Measurements from ENCODE around the gene ARRDC2. TPM values are rescaled to one million over a fixed set of nuclear protein-coding genes. Genes with fewer than 3 reads are reported as not detected.
A peak's percentile ranks its signal among the peaks of the same experiment; 100 is the strongest.

The ARRDC2 gene
- total and polyA plus RNA-seq, 4 donors, result 19.4 to 62.2 (median 48.8) TPM

DNA sequence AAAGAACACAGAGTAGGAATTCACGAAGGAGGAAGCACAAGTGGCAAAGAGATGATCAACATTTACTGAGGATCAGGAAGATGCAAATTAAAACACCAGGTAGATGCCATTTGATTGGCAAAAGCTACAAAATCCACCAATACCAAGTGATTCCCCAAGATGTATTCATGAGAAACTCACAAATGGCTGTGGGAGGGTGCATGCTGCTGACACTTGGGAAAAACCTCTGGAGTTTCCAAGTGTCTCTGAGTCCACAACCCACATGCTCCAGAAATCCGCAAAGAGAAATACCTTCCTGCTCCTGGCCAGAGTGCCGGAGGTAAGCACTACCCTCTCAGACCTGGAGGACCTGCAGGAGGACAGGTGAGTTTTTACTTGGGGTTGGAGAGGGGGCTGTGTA, 35.7 kb downstream of the ARRDC2 start:
- DNase-seq, result no peak
- H3K27ac ChIP-seq (ENCODE audit: low read depth in 1 of 2, low read length in 1 of 2), result no peak overlapping the region
- 78 to 95% methylated on average over 3 of the region's 3 CpGs for whole genome bisulfite sequencing, 2 donors
- no peak overlapping the region for H3K9ac ChIP-seq (ENCODE audit: insufficient read depth in 1 of 2, low read length in 2 of 2)
- no peak overlapping the region for H3K4me3 ChIP-seq
- H3K36me3 ChIP-seq (ENCODE audit: control insufficient read depth in 4 of 4, insufficient read depth in 4 of 4, low read length in 4 of 4), result no peaks in the 10 kb centered on the region
- TF ChIP-seq CTCF (IDR thresholded peaks at IDR 0.05; ENCODE audit: control extremely low read depth, extremely low read depth), result no peak
- no peak for ATAC-seq (ENCODE audit: insufficient read depth, low FRiP score)
- peaks cover 0 to 4% (median 0%) of the 10 kb centered on the region in 5 donors for H3K4me1 ChIP-seq (ENCODE audit: control insufficient read depth in 5 of 5, insufficient read depth in 5 of 5, low read length in 5 of 5)
- no peaks in the 10 kb centered on the region for H3K27me3 ChIP-seq (ENCODE audit: control insufficient read depth in 3 of 3, insufficient read depth in 3 of 3, low read length in 2 of 3)
- no peaks in the 10 kb centered on the region for H3K9me3 ChIP-seq (ENCODE audit: control insufficient read depth in 4 of 4, insufficient read depth in 3 of 4, low read length in 3 of 4)

- H3K27ac ChIP-seq (ENCODE audit: low read depth in 1 of 2, low read length in 1 of 2), result peak overlapping the region; percentile 43 to 48
- peak overlapping the region in 1 of 2 donors; percentile 51 for H3K9ac ChIP-seq (ENCODE audit: insufficient read depth in 1 of 2, low read length in 2 of 2)
- no peak overlapping the region for H3K4me3 ChIP-seq
- ATAC-seq (ENCODE audit: insufficient read depth, low FRiP score) (peak; percentile 64), DNase-seq (peak; percentile 69 to 89 (median 76))
- WGBS, 2 donors, result 7 to 10% methylated on average over 9 to 12 of the region's 12 CpGs
- peaks cover 0 to 4% (median 0%) of the 10 kb centered on the region in 5 donors for H3K4me1 ChIP-seq (ENCODE audit: control insufficient read depth in 5 of 5, insufficient read depth in 5 of 5, low read length in 5 of 5)
- H3K36me3 ChIP-seq (ENCODE audit: control insufficient read depth in 4 of 4, insufficient read depth in 4 of 4, low read length in 4 of 4), result no peaks in the 10 kb centered on the region
- TF ChIP-seq CTCF (IDR thresholded peaks at IDR 0.05; ENCODE audit: control extremely low read depth, extremely low read depth), result no peak
- no peaks in the 10 kb centered on the region for H3K9me3 ChIP-seq (ENCODE audit: control insufficient read depth in 4 of 4, insufficient read depth in 3 of 4, low read length in 3 of 4)
- peaks cover 0 to under 1% (median 0%) of the 10 kb centered on the region in 3 donors for H3K27me3 ChIP-seq (ENCODE audit: control insufficient read depth in 3 of 3, insufficient read depth in 3 of 3, low read length in 2 of 3)
These were observed 36.9 kb downstream of the ARRDC2 start for GRCh38 chr19:18044825-18045304.

DNA sequence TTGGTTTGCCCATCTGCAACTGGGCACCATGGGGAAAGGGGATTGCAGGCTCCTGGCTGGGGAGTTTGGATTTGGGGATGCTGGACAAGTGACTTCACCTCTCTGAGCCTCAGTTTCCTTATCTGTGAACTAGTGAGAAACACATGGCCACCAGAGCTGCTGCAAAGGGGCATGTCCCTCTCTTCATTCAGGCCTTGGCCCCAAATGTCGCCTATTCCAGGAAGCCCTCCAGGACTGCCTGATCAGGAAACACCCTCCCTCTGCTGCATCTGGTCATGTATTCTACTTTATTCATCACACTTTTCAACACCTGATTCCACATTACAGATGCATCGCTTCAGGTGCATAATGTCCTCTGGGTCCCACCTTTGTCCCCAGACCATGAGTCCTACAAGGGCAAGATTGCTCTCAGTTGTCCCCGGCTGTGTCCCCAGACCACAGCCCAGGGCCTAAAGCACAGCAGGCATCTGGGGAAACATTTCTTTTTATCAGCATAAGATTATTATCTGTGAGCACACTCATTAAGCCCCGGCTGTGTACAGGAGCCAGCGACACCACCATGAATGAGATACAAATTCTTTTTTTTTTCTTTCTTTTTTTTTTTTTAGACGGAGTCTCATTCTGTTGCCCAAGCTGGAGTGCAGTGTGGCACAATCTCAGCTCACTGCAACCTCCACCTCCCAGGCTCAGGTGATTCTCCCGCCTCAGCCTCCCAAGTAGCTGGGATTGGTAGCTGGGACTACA, 37.5 kb downstream of the ARRDC2 start:
- Histone ChIP-seq H3K9ac (ENCODE audit: insufficient read depth in 1 of 2, low read length in 2 of 2) (peak overlapping the region in 1 of 2 donors; percentile 51), H3K27ac (ENCODE audit: low read depth in 1 of 2, low read length in 1 of 2) (peak overlapping the region; percentile 43 to 48), H3K4me3 (no peak overlapping the region), H3K4me1 (ENCODE audit: control insufficient read depth in 5 of 5, insufficient read depth in 5 of 5, low read length in 5 of 5) (peaks cover 0 to 4% (median 0%) of the 10 kb centered on the region in 5 donors), H3K27me3 (ENCODE audit: control insufficient read depth in 3 of 3, insufficient read depth in 3 of 3, low read length in 2 of 3) (peaks cover 0 to 6% (median 5%) of the 10 kb centered on the region in 3 donors), H3K36me3 (ENCODE audit: control insufficient read depth in 4 of 4, insufficient read depth in 4 of 4, low read length in 4 of 4) (no peaks in the 10 kb centered on the region), H3K9me3 (ENCODE audit: control insufficient read depth in 4 of 4, insufficient read depth in 3 of 4, low read length in 3 of 4) (no peaks in the 10 kb centered on the region)
- no peak for DNase-seq
- ATAC-seq (ENCODE audit: insufficient read depth, low FRiP score), result no peak
- no peak for TF ChIP-seq CTCF (IDR thresholded peaks at IDR 0.05; ENCODE audit: control extremely low read depth, extremely low read depth)
- 75 to 76% methylated on average over 7 of the region's 7 CpGs for WGBS, 2 donors
